Tibial nerve (tissue), 4 donors: ENCODE results near the gene KIR2DL4.
"Not testable (repeated sequence)": the region's sequence is repeated elsewhere in the genome, so short reads cannot be mapped to it uniquely, and the experiment has no call there.

Experiments
- CTCF ChIP-seq, 5 experiments: fragments of 200-600 bp in 3 of 5; fragments of 450-650 bp in 2 of 5; sonication (generic) in 3 of 5; IDR thresholded peaks; one replicate each; pipeline ENCODE4 v1.5.1; 2016 to 2019; ENCODE audit warnings: antibody characterized with exemption in 5 of 5, mild to moderate bottlenecking in 3 of 5, moderate library complexity in 2 of 5
- EP300 ChIP-seq, 2 donors: sonication (generic); formaldehyde crosslinking; IDR thresholded peaks; one replicate each; pipeline ENCODE4 v1.6.1; 2017; ENCODE audit warnings: antibody characterized with exemption in 2 of 2, mild to moderate bottlenecking in 1 of 2
- POLR2A ChIP-seq, 2 donors: fragments of 450-650 bp; IDR thresholded peaks; one replicate each; pipeline ENCODE4 v1.6.1; 2017; ENCODE audit warnings: antibody characterized with exemption in 2 of 2, mild to moderate bottlenecking in 2 of 2, moderate library complexity in 2 of 2

- not testable (repeated sequence) for TF ChIP-seq CTCF, EP300, POLR2A (IDR thresholded peaks at IDR 0.05)
Observed at GRCh38 chr19:54814571-54814970, 11.2 kb downstream of the KIR2DL4 start.
